ENCODE results near the gene EBF3. TPM values are rescaled to one million over a fixed set of nuclear protein-coding genes. Genes with fewer than 3 reads are reported as not detected.

The EBF3 gene
- total RNA-seq, 1 experiment from 2014 or later = not detected

DNA sequence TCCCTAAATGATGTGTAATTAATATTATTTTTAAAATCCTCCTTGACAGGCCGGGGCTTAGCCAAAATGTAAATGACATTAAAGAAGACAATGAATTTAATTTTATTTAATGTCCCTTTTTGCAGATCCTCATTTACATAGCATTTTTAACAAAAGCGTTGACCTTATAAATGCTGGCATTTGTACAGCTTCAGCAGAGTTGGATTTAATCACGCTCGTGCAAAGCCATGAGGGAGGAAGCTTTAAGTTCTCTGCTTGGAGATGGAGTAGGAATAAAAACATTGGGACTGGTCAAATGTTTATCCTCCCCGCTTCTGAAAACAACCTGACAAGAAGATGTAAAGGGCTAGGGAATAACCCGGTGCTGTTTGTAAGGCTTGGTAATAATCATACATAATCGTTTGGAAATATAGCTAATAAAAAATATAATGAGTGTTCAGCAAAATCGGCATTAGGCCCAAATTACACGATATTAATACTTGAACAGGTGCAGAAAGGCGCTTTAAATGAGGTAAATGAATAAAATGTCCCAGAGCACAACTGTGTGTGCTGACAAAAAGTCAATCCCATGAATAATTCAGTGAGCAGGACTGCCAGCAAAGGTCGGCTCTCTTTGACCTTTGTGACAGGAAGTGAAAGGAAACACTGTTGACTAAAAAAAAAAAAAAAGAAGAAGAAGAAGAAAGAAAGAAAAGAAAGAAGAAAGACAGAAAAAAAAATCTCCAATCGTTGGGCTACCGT is 11.5 kb downstream of the EBF3 start:
- Histone ChIP-seq H3K9me2 (replicated peaks; ENCODE audit: low read length) (no peaks in the 10 kb centered on the region), H3K36me3 (ENCODE audit: low read depth, low read length) (no peaks in the 10 kb centered on the region), H3K4me1 (ENCODE audit: insufficient read depth, low read length) (no peaks in the 10 kb centered on the region), H2AFZ (ENCODE audit: low read length) (no peak overlapping the region), H3K27ac (ENCODE audit: low read length) (no peak overlapping the region), H3K4me3 (ENCODE audit: low read length) (no peak overlapping the region), H3K4me2 (ENCODE audit: low read length) (no peak overlapping the region), H4K20me1 (ENCODE audit: low read length) (no peaks in the 10 kb centered on the region), H3K79me2 (ENCODE audit: low read length) (no peaks in the 10 kb centered on the region), H3F3A (ENCODE audit: low read length, unreplicated experiment) (no peaks in the 10 kb centered on the region), H3K9ac (ENCODE audit: low read length) (no peak overlapping the region), H3K27me3 (ENCODE audit: low read length) (peaks cover 25% of the 10 kb centered on the region), H3K9me3 (ENCODE audit: low read length) (no peaks in the 10 kb centered on the region)
- ATAC-seq (no peak), DNase-seq (no peak)
- no peak for TF ChIP-seq CTCF (conservative IDR thresholded peaks at IDR 0.05; ENCODE audit: low read depth, low read length)
- no peak for TF ChIP-seq EZH2phosphoT487 (IDR thresholded peaks at IDR 0.05; ENCODE audit: borderline replicate concordance, low read length)
- TF ChIP-seq EZH2 (IDR thresholded peaks at IDR 0.05; ENCODE audit: low read length, unreplicated experiment) = no peak
- CTCF ChIA-PET = no interaction called here
- BruUV-seq (replicated peaks) = no TSS peak
- intact Hi-C loops (cut with micrococcal nuclease) = no loop called here
- POLR2A ChIA-PET (ENCODE audit: unreplicated experiment) = no interaction called here

DNA sequence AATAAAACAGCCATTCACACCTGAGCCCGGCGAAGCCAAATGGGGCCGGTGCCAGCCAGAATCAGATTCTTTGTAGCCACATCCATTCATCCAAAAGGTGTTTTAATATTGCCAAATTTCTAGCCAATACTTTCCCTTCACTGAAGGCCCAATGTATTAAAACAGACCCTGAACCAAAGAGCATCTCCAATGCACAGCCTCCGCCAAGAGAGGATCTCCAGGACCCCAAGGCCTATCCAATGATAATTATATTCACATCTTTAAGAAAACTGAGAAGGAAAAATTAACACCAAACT is 12.2 kb downstream of the EBF3 start:
- Histone ChIP-seq H3K4me1 (ENCODE audit: insufficient read depth, low read length) (no peaks in the 10 kb centered on the region), H2AFZ (ENCODE audit: low read length) (no peak overlapping the region), H3K9ac (ENCODE audit: low read length) (no peak overlapping the region), H3K27me3 (ENCODE audit: low read length) (peaks cover 19% of the 10 kb centered on the region), H3F3A (ENCODE audit: low read length, unreplicated experiment) (no peaks in the 10 kb centered on the region), H4K20me1 (ENCODE audit: low read length) (no peaks in the 10 kb centered on the region), H3K36me3 (ENCODE audit: low read depth, low read length) (no peaks in the 10 kb centered on the region), H3K27ac (ENCODE audit: low read length) (no peak overlapping the region), H3K4me3 (ENCODE audit: low read length) (no peak overlapping the region), H3K9me3 (ENCODE audit: low read length) (no peaks in the 10 kb centered on the region), H3K79me2 (ENCODE audit: low read length) (no peaks in the 10 kb centered on the region), H3K4me2 (ENCODE audit: low read length) (no peak overlapping the region), H3K9me2 (replicated peaks; ENCODE audit: low read length) (no peaks in the 10 kb centered on the region)
- TF ChIP-seq EZH2 (IDR thresholded peaks at IDR 0.05; ENCODE audit: low read length, unreplicated experiment) = no peak
- no peak for TF ChIP-seq CTCF (conservative IDR thresholded peaks at IDR 0.05; ENCODE audit: low read depth, low read length)
- TF ChIP-seq EZH2phosphoT487 (IDR thresholded peaks at IDR 0.05; ENCODE audit: borderline replicate concordance, low read length) = no peak
- POLR2A ChIA-PET (ENCODE audit: unreplicated experiment) = no interaction called here
- ATAC-seq = no peak
- no peak for DNase-seq
- CTCF ChIA-PET = no interaction called here
- intact Hi-C loops (cut with micrococcal nuclease) = no loop called here
- no TSS peak for BruUV-seq (replicated peaks)

DNA sequence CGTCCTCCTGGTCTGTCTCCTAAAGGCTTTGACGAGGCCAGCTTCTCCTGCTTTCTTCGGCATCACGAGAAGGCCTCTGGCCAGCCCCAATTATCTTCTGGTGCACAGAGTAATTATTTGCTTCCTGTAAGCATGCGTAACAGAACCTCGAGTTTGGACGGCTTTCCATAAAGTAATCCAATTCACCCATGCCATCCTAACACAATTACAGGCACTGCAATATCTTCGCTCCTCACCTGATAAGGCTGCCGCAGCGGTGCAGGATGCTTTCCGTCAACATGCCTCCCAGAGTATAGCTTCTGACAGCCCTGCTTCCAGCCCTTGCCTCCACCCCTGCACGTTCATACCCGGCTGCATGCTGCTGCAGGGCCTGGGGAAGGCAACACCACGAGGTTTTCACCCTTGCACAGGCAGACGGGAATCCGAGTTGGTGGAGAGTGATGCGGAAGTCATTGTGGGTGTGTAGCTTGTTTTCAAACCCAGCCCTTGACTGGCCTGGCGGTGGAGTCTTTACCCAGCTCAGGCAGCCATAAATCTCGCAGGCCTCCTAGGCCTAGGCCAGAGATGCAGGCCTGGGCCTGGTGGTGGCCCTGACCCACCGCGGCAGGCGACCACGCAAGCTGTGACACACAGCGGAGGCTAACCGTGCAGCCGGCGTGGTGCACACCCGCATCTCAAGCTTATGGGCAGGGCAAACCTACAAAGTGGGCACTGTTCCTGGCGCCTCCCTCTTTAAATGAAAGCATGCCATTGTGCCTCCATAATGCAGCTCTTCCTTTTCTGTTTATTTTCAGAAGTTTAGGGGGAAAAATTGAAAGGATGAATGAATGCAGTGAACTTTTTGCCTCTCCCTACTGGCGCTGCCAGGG is 12.7 kb downstream of the EBF3 start:
- no peak for DNase-seq
- H3F3A ChIP-seq (ENCODE audit: low read length, unreplicated experiment) = no peaks in the 10 kb centered on the region
- POLR2A ChIA-PET (ENCODE audit: unreplicated experiment) = no interaction called here
- CTCF ChIA-PET = no interaction called here
- peaks cover 13% of the 10 kb centered on the region for H3K27me3 ChIP-seq (ENCODE audit: low read length)
- no peak overlapping the region for H2AFZ ChIP-seq (ENCODE audit: low read length)
- no peaks in the 10 kb centered on the region for H3K9me2 ChIP-seq (replicated peaks; ENCODE audit: low read length)
- no peak for ATAC-seq
- no TSS peak for BruUV-seq (replicated peaks)
- H3K79me2 ChIP-seq (ENCODE audit: low read length) = no peaks in the 10 kb centered on the region
- H3K27ac ChIP-seq (ENCODE audit: low read length) = no peak overlapping the region
- no peak overlapping the region for H3K4me3 ChIP-seq (ENCODE audit: low read length)
- intact Hi-C loops (cut with micrococcal nuclease) = no loop called here
- H3K4me1 ChIP-seq (ENCODE audit: insufficient read depth, low read length) = no peaks in the 10 kb centered on the region
- no peak overlapping the region for H3K4me2 ChIP-seq (ENCODE audit: low read length)
- no peaks in the 10 kb centered on the region for H3K36me3 ChIP-seq (ENCODE audit: low read depth, low read length)
- H3K9ac ChIP-seq (ENCODE audit: low read length) = no peak overlapping the region
- no peaks in the 10 kb centered on the region for H3K9me3 ChIP-seq (ENCODE audit: low read length)
- H4K20me1 ChIP-seq (ENCODE audit: low read length) = no peaks in the 10 kb centered on the region
- TF ChIP-seq EZH2phosphoT487 (IDR thresholded peaks at IDR 0.05; ENCODE audit: borderline replicate concordance, low read length) (no peak), EZH2 (IDR thresholded peaks at IDR 0.05; ENCODE audit: low read length, unreplicated experiment) (no peak), CTCF (conservative IDR thresholded peaks at IDR 0.05; ENCODE audit: low read depth, low read length) (no peak)
